K562 (cell line): Measurements from ENCODE around the gene LYZL4. TPM values are rescaled to one million over a fixed set of nuclear protein-coding genes. Genes with fewer than 3 reads are reported as not detected.

Source experiments
- ATAC-seq: fragments of 200-7000 bp; cut with Tn5 transposase; 3 replicates; pipeline ENCODE4 v1.9.1; 2020; ENCODE audit warnings: moderate library complexity
- BruUV-seq: library from RNA; stranded (reverse); fragments of 400-500 nt; replicated peaks from 2 replicates; lab custom pipeline; 2021; lab: Mats Ljungman, UMichigan
- CTCF ChIA-PET: fragments of 300-600 bp; formaldehyde crosslinking; extraction: SDS; loops from one replicate; lab custom pipeline; 2021; ENCODE audit warnings: low intra/inter-chr PET ratio; lab: Yijun Ruan, JAX
- POLR2A ChIA-PET: fragments of 300-600, 350-650 bp; sonication (Branson Sonifier 250); formaldehyde crosslinking; extraction: SDS; loops from one replicate; lab custom pipeline; 2021; ENCODE audit warnings: antibody characterized with exemption, inconsistent platforms; lab: Yijun Ruan, JAX
- DNase-seq, 4 experiments: peaks; one replicate each; pipeline versions ENCODE4 v3.0.0 to v3.0.0-alpha.2; 2011 to 2018; ENCODE audit warnings: low spot score in 3 of 4, mixed read lengths in 3 of 4; ENCODE audit errors: extremely low read depth in 1 of 4
- FAIRE-seq: peaks from 2 replicates; lab custom pipeline; 2011; peaks lifted over from hg19 to GRCh38; lab: Jason Lieb, UNC
- H2AFZ ChIP-seq: 2 replicates; pipeline ENCODE4 v1.6.0; 2011; ENCODE audit warnings: low read depth, low read length, control low read depth, inconsistent platforms
- H3K27ac ChIP-seq: fragments of 200-600 bp; 3 replicates; pipeline ENCODE4 v1.8.0; 2011; ENCODE audit warnings: low read depth, mild to moderate bottlenecking, control low read depth, inconsistent platforms, low read length, moderate library complexity, mixed read lengths; ENCODE audit errors: extremely low read depth
- H3K27me3 ChIP-seq, 2 experiments: fragments of 300-600 bp in 1 of 2; 2 replicates in 1 of 2; 3 replicates in 1 of 2; pipeline versions ENCODE4 v1.6.0 to v1.8.0; 2011; ENCODE audit warnings: inconsistent platforms in 2 of 2, low read length in 2 of 2, mild to moderate bottlenecking in 1 of 2, mixed read lengths in 1 of 2, moderate library complexity in 1 of 2; ENCODE audit not compliant: control insufficient read depth in 2 of 2, insufficient read depth in 2 of 2
- H3K36me3 ChIP-seq: fragments of 300-600 bp; 3 replicates; pipeline ENCODE4 v1.8.0; 2011; ENCODE audit warnings: mild to moderate bottlenecking, low read length, inconsistent platforms; ENCODE audit not compliant: control insufficient read depth, insufficient read depth
- H3K4me1 ChIP-seq, 2 experiments: fragments of 200-600 bp in 1 of 2; replicated peaks in 1 of 2; 2 replicates in 1 of 2; 3 replicates in 1 of 2; pipeline versions ENCODE4 v1.5.1 to v1.8.0; 2011; ENCODE audit warnings: inconsistent platforms in 2 of 2, low read length in 2 of 2, mild to moderate bottlenecking in 1 of 2, mixed read lengths in 1 of 2, moderate library complexity in 1 of 2; ENCODE audit not compliant: control insufficient read depth in 2 of 2, insufficient read depth in 2 of 2
- H3K4me2 ChIP-seq: 2 replicates; pipeline ENCODE4 v1.6.1; 2011; ENCODE audit warnings: low read length, control low read depth, inconsistent platforms, mixed read lengths; ENCODE audit not compliant: insufficient read depth
- H3K4me3 ChIP-seq: fragments of 200-600 bp; sonication (generic), shearing (Covaris generic); 2 replicates; pipeline ENCODE4 v1.5.1; 2016; ENCODE audit warnings: control low read depth, inconsistent platforms
- H3K79me2 ChIP-seq: fragments of 200-600 bp; 3 replicates; pipeline ENCODE4 v1.8.0; 2011; ENCODE audit warnings: low read length, inconsistent platforms; ENCODE audit not compliant: control insufficient read depth, insufficient read depth
- H3K9ac ChIP-seq, 2 experiments: 2 replicates each; pipeline versions ENCODE4 v1.6.0 to v1.6.1; 2011; ENCODE audit warnings: low read depth in 2 of 2, low read length in 2 of 2, control low read depth in 1 of 2, inconsistent platforms in 1 of 2, mild to moderate bottlenecking in 1 of 2, mixed read lengths in 1 of 2; ENCODE audit not compliant: insufficient read depth in 1 of 2
- H3K9me1 ChIP-seq: one replicate; pipeline ENCODE4 v1.6.0; 2011; ENCODE audit warnings: inconsistent platforms, mild to moderate bottlenecking, low read length, moderate library complexity; ENCODE audit not compliant: control insufficient read depth, insufficient read depth
- H3K9me3 ChIP-seq: replicated peaks from 2 replicates; pipeline ENCODE4 v1.5.1; 2011; ENCODE audit warnings: low read depth, low read length, inconsistent platforms; ENCODE audit not compliant: control insufficient read depth, insufficient read depth
- H4K20me1 ChIP-seq: replicated peaks from 2 replicates; pipeline ENCODE4 v1.6.1; 2011; ENCODE audit warnings: low read length, inconsistent platforms, mixed read lengths; ENCODE audit not compliant: control insufficient read depth, insufficient read depth
- CHD4 ChIP-seq: fragments of 200-600 bp; sonication (generic); IDR thresholded peaks from 3 replicates; pipeline ENCODE4 v1.6.1; 2012; ENCODE audit warnings: low read depth, mild to moderate bottlenecking, mixed read lengths, low read length, inconsistent platforms; ENCODE audit not compliant: insufficient read depth, insufficient replicate concordance, poor library complexity, severe bottlenecking
- DIDO1 ChIP-seq: fragments of 450-650 bp; IDR thresholded peaks from 2 replicates; pipeline ENCODE4 v1.6.1; 2016; ENCODE audit warnings: low read depth, missing biosample characterization, missing genetic modification characterization
- ILK ChIP-seq: fragments of 450-650 bp; IDR thresholded peaks from 2 replicates; pipeline ENCODE4 v1.6.1; 2016; ENCODE audit warnings: missing genetic modification characterization, low read depth, mild to moderate bottlenecking, missing compliant biosample characterization, moderate library complexity, borderline replicate concordance
- LEF1 ChIP-seq: fragments of 450-650 bp; IDR thresholded peaks from 2 replicates; pipeline ENCODE4 v1.6.1; 2016; ENCODE audit warnings: mild to moderate bottlenecking
- MYNN ChIP-seq, 2 experiments: sonication (generic); formaldehyde crosslinking in 1 of 2; IDR thresholded peaks; 2 replicates each; pipeline versions ENCODE4 v1.5.0 to v1.6.1; 2016 to 2020; ENCODE audit warnings: antibody characterized with exemption in 1 of 2, missing genetic modification reagents in 1 of 2
- NCOA4 ChIP-seq: fragments of 450-650 bp; IDR thresholded peaks from 2 replicates; pipeline ENCODE4 v1.6.1; 2018; ENCODE audit warnings: mild to moderate bottlenecking; ENCODE audit not compliant: partially characterized antibody
- NR1H2 ChIP-seq: sonication (generic); formaldehyde crosslinking; IDR thresholded peaks from 2 replicates; pipeline ENCODE4 v1.4.0; 2020; ENCODE audit warnings: mild to moderate bottlenecking, missing genetic modification reagents
- PHB ChIP-seq: fragments of 250-450 bp; sonication (Bioruptor Pico); IDR thresholded peaks from 2 replicates; pipeline ENCODE4 v1.5.0; 2021
- ZBTB8A ChIP-seq: fragments of 450-650 bp; IDR thresholded peaks from 2 replicates; pipeline ENCODE4 v1.6.1; 2018; ENCODE audit warnings: mild to moderate bottlenecking, moderate library complexity; ENCODE audit not compliant: partially characterized antibody
- ZKSCAN3 ChIP-seq: fragments of 250-450 bp; sonication (Bioruptor Pico); IDR thresholded peaks from 2 replicates; pipeline ENCODE4 v1.4.0; 2020
- ZNF175 ChIP-seq: fragments of 200-800 bp; sonication (Bioruptor generic); IDR thresholded peaks from 2 replicates; pipeline ENCODE4 v1.6.1; 2016; ENCODE audit warnings: low read depth, mild to moderate bottlenecking, missing genetic modification characterization, missing compliant biosample characterization
- ZNF324 ChIP-seq: fragments of 250-450 bp; sonication (Bioruptor Pico); IDR thresholded peaks from 2 replicates; pipeline ENCODE4 v1.4.0; 2020; ENCODE audit warnings: mild to moderate bottlenecking
- WGBS: fragments of 100-300 bp; shearing (Covaris generic); methylation state at CpG from one replicate; pipeline ENCODE4 v1.1.6; 2016; ENCODE audit warnings: low coverage, mixed read lengths; ENCODE audit not compliant: insufficient coverage; ENCODE audit errors: missing lambda C conversion rate; 5-methylcytosine and 5-hydroxymethylcytosine counted together
- in situ Hi-C: fragments of 300-500 bp; cut with MboI; formaldehyde crosslinking; loops from 4 replicates; pipeline ENCODE4 v1.15.0; 2018; ENCODE audit warnings: inconsistent platforms, mixed read lengths
- intact Hi-C: fragments of 100-400 bp; cut with micrococcal nuclease; formaldehyde crosslinking; loops from 2 replicates; pipeline ENCODE4 v1.14.2; 2022
- polyA plus RNA-seq, 8 experiments: library from polyadenylated mRNA; depleted of rRNA in 4 of 8; stranded (reverse) in 5 of 8; unstranded in 3 of 8; fragments of >200 nt; fragmentation: Nextera tagmentation in 2 of 8; fragmentation: Illumina TruSeq in 1 of 8; extraction: Ambion mirVana in 2 of 8; extraction: Trizol in 1 of 8; gene quantifications; 2 replicates each; pipeline versions ENCODE4 v1.2.1 to v1.2.3, GENCODE V29; 2011 to 2014; ENCODE audit warnings: inconsistent platforms in 1 of 8, missing spikeins in 1 of 8
- total RNA-seq, 7 experiments: library from RNA; depleted of rRNA in 6 of 7; stranded (reverse); fragments of >200 nt in 6 of 7; fragmentation: Illumina TruSeq in 2 of 7; extraction: Trizol in 2 of 7; gene quantifications; 2 replicates each; pipeline versions ENCODE4 v1.2.1 to v1.2.3, GENCODE V29; 2011 to 2021; ENCODE audit warnings: low replicate concordance in 1 of 7
- TF ChIP-seq, protein P1 (sequence below): sonication (generic); formaldehyde crosslinking; IDR thresholded peaks from 2 replicates; pipeline ENCODE4 v1.8.0; 2022; ENCODE audit warnings: mild to moderate bottlenecking, missing genetic modification reagents
- TF ChIP-seq, protein P2 (sequence below): sonication (generic); formaldehyde crosslinking; IDR thresholded peaks from 2 replicates; pipeline ENCODE4 v1.9.0; 2022; ENCODE audit warnings: mild to moderate bottlenecking, missing genetic modification reagents
- TF ChIP-seq, protein P3 (sequence below), 2 experiments: fragments of 450-650 bp; formaldehyde crosslinking in 1 of 2; IDR thresholded peaks; 2 replicates each; pipeline versions ENCODE4 v1.4.0 to v1.6.1; 2014 to 2020; ENCODE audit warnings: mild to moderate bottlenecking in 2 of 2, borderline replicate concordance in 1 of 2, low read depth in 1 of 2

LYZL4 gene
- total and polyA plus RNA-seq, 9 of the 15 experiments (the other 6 are each of a cell fraction or from before 2014, with no cell fraction given): not detected

DNA sequence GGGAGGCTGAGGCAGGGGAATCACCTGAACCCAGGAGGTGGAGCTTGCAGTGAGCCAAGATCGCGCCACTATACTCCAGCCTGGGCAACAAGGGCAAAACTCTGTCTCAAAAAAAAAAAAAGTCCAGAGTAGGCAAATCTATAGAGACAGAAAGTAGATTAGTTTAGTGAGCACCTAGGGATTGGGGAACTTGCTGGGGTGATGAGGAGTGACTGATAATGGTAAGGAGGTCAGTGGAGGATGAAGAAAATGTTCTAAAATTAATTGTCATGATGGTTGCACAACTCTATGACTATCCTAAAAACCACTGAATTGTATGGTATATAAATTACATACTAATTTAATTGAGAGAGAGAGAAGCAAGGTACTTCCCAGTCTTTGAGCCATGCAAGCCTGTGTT lies 27.8 kb upstream of the LYZL4 start:
- Histone ChIP-seq H3K9me3 (no peaks in the 10 kb centered on the region), H3K9me1 (no peaks in the 10 kb centered on the region), H3K36me3 (no peaks in the 10 kb centered on the region), H3K4me3 (no peak overlapping the region), H2AFZ (no peak overlapping the region), H4K20me1 (no peaks in the 10 kb centered on the region), H3K27me3 (peaks cover 5 to 20% of the 10 kb centered on the region in 2 experiments; a peak in 4 of 5 replicates), H3K4me2 (no peak overlapping the region), H3K79me2 (no peaks in the 10 kb centered on the region), H3K4me1 (no peaks in the 10 kb centered on the region), H3K9ac (no peak overlapping the region), H3K27ac (no peak overlapping the region)
- intact Hi-C loops (no loop called here), in situ Hi-C loops (no loop called here)
- 0% methylated on average over 2 of the region's 2 CpGs for WGBS
- CTCF ChIA-PET: no interaction called here
- ATAC-seq (no peak), FAIRE-seq (no peak), DNase-seq (no peak)
- POLR2A ChIA-PET: interaction anchor here (0.6 kb wide), 1 partner anchor 738 kb away, joined by 3 read pairs; no protein-coding TSS in a partner anchor
- BruUV-seq: no TSS peak
- TF ChIP-seq PHB (CRISPR knock-in tag) (no peak), ZKSCAN3 (no peak), NCOA4 (no peak), MYNN (IDR thresholded peaks at IDR 0.05) (no peak), MYNN (CRISPR knock-in tag; IDR thresholded peaks at IDR 0.05) (no peak), DIDO1 (tag) (no peak), ZNF175 (CRISPR knock-in tag) (no peak), LEF1 (no peak), NR1H2 (no peak), CHD4 (no peak), ZBTB8A (no peak), ILK (tag) (no peak), ZNF324 (CRISPR knock-in tag) (no peak)
- TF ChIP-seq, protein P1, sequence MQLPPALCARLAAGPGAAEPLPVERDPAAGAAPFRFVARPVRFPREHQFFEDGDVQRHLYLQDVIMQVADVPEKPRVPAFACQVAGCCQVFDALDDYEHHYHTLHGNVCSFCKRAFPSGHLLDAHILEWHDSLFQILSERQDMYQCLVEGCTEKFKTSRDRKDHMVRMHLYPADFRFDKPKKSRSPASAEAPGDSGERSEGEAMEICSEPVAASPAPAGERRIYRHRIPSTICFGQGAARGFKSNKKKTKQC: no peak
- TF ChIP-seq, protein P2, sequence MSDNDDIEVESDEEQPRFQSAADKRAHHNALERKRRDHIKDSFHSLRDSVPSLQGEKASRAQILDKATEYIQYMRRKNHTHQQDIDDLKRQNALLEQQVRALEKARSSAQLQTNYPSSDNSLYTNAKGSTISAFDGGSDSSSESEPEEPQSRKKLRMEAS (CRISPR knock-in tag): no peak
- TF ChIP-seq, protein P3, sequence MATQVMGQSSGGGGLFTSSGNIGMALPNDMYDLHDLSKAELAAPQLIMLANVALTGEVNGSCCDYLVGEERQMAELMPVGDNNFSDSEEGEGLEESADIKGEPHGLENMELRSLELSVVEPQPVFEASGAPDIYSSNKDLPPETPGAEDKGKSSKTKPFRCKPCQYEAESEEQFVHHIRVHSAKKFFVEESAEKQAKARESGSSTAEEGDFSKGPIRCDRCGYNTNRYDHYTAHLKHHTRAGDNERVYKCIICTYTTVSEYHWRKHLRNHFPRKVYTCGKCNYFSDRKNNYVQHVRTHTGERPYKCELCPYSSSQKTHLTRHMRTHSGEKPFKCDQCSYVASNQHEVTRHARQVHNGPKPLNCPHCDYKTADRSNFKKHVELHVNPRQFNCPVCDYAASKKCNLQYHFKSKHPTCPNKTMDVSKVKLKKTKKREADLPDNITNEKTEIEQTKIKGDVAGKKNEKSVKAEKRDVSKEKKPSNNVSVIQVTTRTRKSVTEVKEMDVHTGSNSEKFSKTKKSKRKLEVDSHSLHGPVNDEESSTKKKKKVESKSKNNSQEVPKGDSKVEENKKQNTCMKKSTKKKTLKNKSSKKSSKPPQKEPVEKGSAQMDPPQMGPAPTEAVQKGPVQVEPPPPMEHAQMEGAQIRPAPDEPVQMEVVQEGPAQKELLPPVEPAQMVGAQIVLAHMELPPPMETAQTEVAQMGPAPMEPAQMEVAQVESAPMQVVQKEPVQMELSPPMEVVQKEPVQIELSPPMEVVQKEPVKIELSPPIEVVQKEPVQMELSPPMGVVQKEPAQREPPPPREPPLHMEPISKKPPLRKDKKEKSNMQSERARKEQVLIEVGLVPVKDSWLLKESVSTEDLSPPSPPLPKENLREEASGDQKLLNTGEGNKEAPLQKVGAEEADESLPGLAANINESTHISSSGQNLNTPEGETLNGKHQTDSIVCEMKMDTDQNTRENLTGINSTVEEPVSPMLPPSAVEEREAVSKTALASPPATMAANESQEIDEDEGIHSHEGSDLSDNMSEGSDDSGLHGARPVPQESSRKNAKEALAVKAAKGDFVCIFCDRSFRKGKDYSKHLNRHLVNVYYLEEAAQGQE (IDR thresholded peaks at IDR 0.05; ENCODE audit: borderline replicate concordance): no peak
- TF ChIP-seq, protein P3 (CRISPR knock-in tag; IDR thresholded peaks at IDR 0.05; ENCODE audit: low read depth): no peak
